Testis (tissue), 3 donors: Measurements from ENCODE around the gene HSPA1L. TPM values are rescaled to one million over a fixed set of nuclear protein-coding genes. Genes with fewer than 3 reads are reported as not detected.
A peak's percentile ranks its signal among the peaks of the same experiment; 100 is the strongest.
"Not testable (repeated sequence)": the region's sequence is repeated elsewhere in the genome, so short reads cannot be mapped to it uniquely, and the experiment has no call there.

ENCODE experiments used
- DNase-seq: peaks from one replicate; pipeline ENCODE4 v3.0.0-alpha.2; 2019
- H3K27ac ChIP-seq, 2 donors: fragments of 200-600 bp; sonication (generic); one replicate each; pipeline ENCODE4 v1.5.1; 2019
- H3K27me3 ChIP-seq: fragments of 200-600 bp; sonication (generic); one replicate; pipeline ENCODE4 v1.5.1; 2019
- H3K36me3 ChIP-seq: fragments of 200-600 bp; sonication (generic); one replicate; pipeline ENCODE4 v1.5.1; 2017; ENCODE audit warnings: low read depth; ENCODE audit errors: missing control alignments
- H3K4me1 ChIP-seq: fragments of 200-600 bp; sonication (generic); one replicate; pipeline ENCODE4 v1.5.1; 2019
- H3K4me3 ChIP-seq, 2 donors: fragments of 200-600 bp; sonication (generic); one replicate each; pipeline ENCODE4 v1.5.1; 2017 to 2019
- H3K9me3 ChIP-seq: fragments of 200-600 bp; sonication (generic); one replicate; pipeline ENCODE4 v1.5.1; 2017
- CTCF ChIP-seq, 3 experiments: fragments of 450-650 bp in 2 of 3; fragments of 200-600 bp in 1 of 3; sonication (generic) in 1 of 3; IDR thresholded peaks; one replicate each; pipeline ENCODE4 v1.5.1; 2016 to 2019; ENCODE audit warnings: antibody characterized with exemption in 3 of 3, mild to moderate bottlenecking in 2 of 3, moderate library complexity in 1 of 3
- POLR2A ChIP-seq: fragments of 450-650 bp; IDR thresholded peaks from one replicate; pipeline ENCODE4 v1.6.1; 2017; ENCODE audit warnings: antibody characterized with exemption, mild to moderate bottlenecking, moderate library complexity
- WGBS, 2 donors: methylation state at CpG; one replicate each; pipeline ENCODE4 v1.1.5; 2018; 5-methylcytosine and 5-hydroxymethylcytosine counted together
- intact Hi-C: fragments of 100-400 bp; cut with DNase I; formaldehyde crosslinking; loops from one replicate; pipeline ENCODE4 v1.15.1; 2023; ENCODE audit warnings: low total_unique reads
- polyA plus RNA-seq: library from polyadenylated mRNA; stranded (reverse); fragments of 350-450 nt; fragmentation: Illumina TruSeq; extraction: RNeasy Lipid Tissue Mini Kit (QIAGEN cat#74804); gene quantifications from one replicate; pipeline ENCODE4 v1.2.3, GENCODE V29; 2014; ENCODE audit warnings: low read depth, low replicate concordance; ENCODE audit not compliant: insufficient read depth
- total RNA-seq, 2 donors: library from RNA; depleted of rRNA; stranded (reverse); fragments of >200 nt; gene quantifications; one replicate each; pipeline ENCODE4 v1.2.3, GENCODE V29; 2016

Gene HSPA1L
- total and polyA plus RNA-seq, 3 donors from 2014 or later: 30.3 to 103 (median 87.9) TPM

GRCh38 chr6:31861919-31862343 is 46.8 kb upstream of the HSPA1L start:
- Histone ChIP-seq H3K27ac (peak overlapping the region; percentile 82 to 93), H3K9me3 (no peaks in the 10 kb centered on the region), H3K4me3 (peak overlapping the region; percentile 62 to 88), H3K36me3 (no peaks in the 10 kb centered on the region), H3K4me1 (peaks cover 18% of the 10 kb centered on the region), H3K27me3 (no peaks in the 10 kb centered on the region)
- TF ChIP-seq POLR2A: no peak
- TF ChIP-seq CTCF (IDR thresholded peaks at IDR 0.05): no peak
- WGBS, 2 donors: 22 to 36% methylated on average over 12 to 17 of the region's 17 CpGs
- intact Hi-C loops: no loop called here
- DNase-seq: no peak

GRCh38 chr6:31861150-31861549 is 46.1 kb upstream of the HSPA1L start:
- 82 to 91% methylated on average over 7 of the region's 7 CpGs for WGBS, 2 donors
- intact Hi-C loops: no loop called here
- Histone ChIP-seq H3K27ac (no peak overlapping the region), H3K4me3 (no peak overlapping the region), H3K9me3 (no peaks in the 10 kb centered on the region), H3K4me1 (peaks cover 18% of the 10 kb centered on the region), H3K27me3 (no peaks in the 10 kb centered on the region), H3K36me3 (no peaks in the 10 kb centered on the region)
- TF ChIP-seq POLR2A (no peak), CTCF (IDR thresholded peaks at IDR 0.05) (no peak)
- DNase-seq: no peak

- H3K27me3 ChIP-seq: no peaks in the 10 kb centered on the region
- DNase-seq: no peak
- no peaks in the 10 kb centered on the region for H3K9me3 ChIP-seq
- peaks cover 18% of the 10 kb centered on the region for H3K4me1 ChIP-seq
- no peak for TF ChIP-seq CTCF (IDR thresholded peaks at IDR 0.05)
- no peak for TF ChIP-seq POLR2A
- H3K36me3 ChIP-seq: no peaks in the 10 kb centered on the region
- H3K4me3 ChIP-seq: no peak overlapping the region
- no peak overlapping the region for H3K27ac ChIP-seq
- intact Hi-C loops: no loop called here
- 90 to 93% methylated on average over 7 to 13 of the region's 13 CpGs for WGBS, 2 donors
Observed at GRCh38 chr6:31860349-31860748, 45.3 kb upstream of the HSPA1L start.

- no peak for TF ChIP-seq CTCF (IDR thresholded peaks at IDR 0.05)
- TF ChIP-seq POLR2A: no peak
- H3K9me3 ChIP-seq: no peaks in the 10 kb centered on the region
- H3K36me3 ChIP-seq: no peaks in the 10 kb centered on the region
- no peak overlapping the region for H3K4me3 ChIP-seq
- H3K4me1 ChIP-seq: peaks cover 18% of the 10 kb centered on the region
- WGBS, 2 donors: 84 to 93% methylated on average over 11 of the region's 11 CpGs
- no peaks in the 10 kb centered on the region for H3K27me3 ChIP-seq
- DNase-seq: no peak
- H3K27ac ChIP-seq: no peak overlapping the region
- intact Hi-C loops: no loop called here
Observed at GRCh38 chr6:31859923-31860322, 44.8 kb upstream of the HSPA1L start.

- Histone ChIP-seq H3K4me3 (no peak overlapping the region), H3K36me3 (no peaks in the 10 kb centered on the region), H3K27me3 (no peaks in the 10 kb centered on the region), H3K9me3 (no peaks in the 10 kb centered on the region), H3K4me1 (peaks cover 12% of the 10 kb centered on the region), H3K27ac (no peak overlapping the region)
- intact Hi-C loops: no loop called here
- 80 to 91% methylated on average over 8 of the region's 8 CpGs for WGBS, 2 donors
- no peak for DNase-seq
- TF ChIP-seq POLR2A (no peak), CTCF (IDR thresholded peaks at IDR 0.05) (no peak)
Observed at GRCh38 chr6:31858707-31859106, 43.6 kb upstream of the HSPA1L start.

- H3K4me3 ChIP-seq, intact Hi-C loops, H3K27me3 ChIP-seq, DNase-seq, H3K36me3 ChIP-seq, H3K9me3 ChIP-seq, H3K4me1 ChIP-seq, H3K27ac ChIP-seq: not testable (repeated sequence)
- 91 to 92% methylated on average over 8 of the region's 8 CpGs for WGBS, 2 donors
Observed at GRCh38 chr6:31857774-31858173, 42.7 kb upstream of the HSPA1L start.

GRCh38 chr6:31851980-31852718 is 37.1 kb upstream of the HSPA1L start:
- intact Hi-C loops, H3K36me3 ChIP-seq, DNase-seq, H3K27ac ChIP-seq, H3K4me1 ChIP-seq, H3K27me3 ChIP-seq, H3K9me3 ChIP-seq: not testable (repeated sequence)
- H3K4me3 ChIP-seq: peak overlapping the region; percentile 7 to 20
- 60 to 72% methylated on average over 10 to 35 of the region's 35 CpGs for WGBS, 2 donors
